Jurkat, Clone E6-1 (cell line): ENCODE measurements around the gene ZNF407.

ENCODE experiments used
- DNase-seq: peaks from one replicate; pipeline ENCODE4 v3.0.0-alpha.2; 2011; ENCODE audit warnings: low read depth, low spot score
- H3K4me3 ChIP-seq: 2 replicates; pipeline ENCODE4 v1.5.1; 2011; ENCODE audit warnings: mild to moderate bottlenecking, low read length, control low read depth, moderate library complexity

Gene ZNF407

DNA sequence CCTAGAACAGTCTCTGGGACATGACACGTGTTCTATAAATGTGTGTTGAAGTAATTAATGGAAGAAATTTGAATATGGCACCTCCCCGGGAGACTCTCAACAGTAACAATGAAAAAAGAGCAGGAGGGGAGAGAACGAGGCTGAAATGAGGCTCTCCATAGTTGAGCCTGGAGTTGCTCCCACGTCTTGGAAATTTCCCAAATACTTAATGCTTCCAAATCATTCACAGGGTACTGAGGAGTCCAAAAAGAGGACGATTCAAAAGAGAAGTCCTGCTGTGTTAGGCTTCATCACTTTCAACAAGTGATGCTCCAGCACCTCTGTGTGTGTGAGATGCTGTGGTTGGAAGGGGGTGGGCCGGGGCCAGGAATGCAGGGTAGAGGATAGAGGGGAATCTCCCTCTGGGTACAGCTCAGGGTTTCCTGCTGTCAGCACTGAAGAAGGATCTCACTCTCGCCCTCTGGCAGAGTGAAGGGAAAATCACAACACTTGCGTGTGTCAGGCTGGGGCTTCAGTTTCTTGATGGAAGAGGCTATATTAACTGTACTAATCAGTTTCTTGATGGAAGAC is 18.1 kb upstream of the ZNF407 start:
- no peak overlapping the region for H3K4me3 ChIP-seq
- no peak for DNase-seq

DNA sequence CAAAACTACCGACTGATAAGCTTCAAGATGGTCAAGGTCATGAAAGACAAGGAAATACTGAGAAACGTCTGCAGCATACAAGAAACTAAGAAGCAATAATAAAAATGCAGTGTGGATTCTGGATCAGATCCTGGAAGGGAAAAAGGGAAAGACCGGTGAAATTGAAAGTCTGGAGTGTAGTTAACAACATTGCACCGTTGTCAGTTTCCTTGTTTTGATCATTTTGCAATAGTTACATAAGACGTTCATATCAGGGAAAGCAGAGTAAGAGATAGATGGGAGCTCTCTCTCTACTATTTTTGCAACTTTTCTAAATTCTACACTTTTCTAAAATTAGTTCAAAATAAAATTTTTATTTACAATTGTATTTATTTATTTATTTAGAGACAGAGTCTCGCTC is 15.0 kb upstream of the ZNF407 start:
- no peak for DNase-seq
- H3K4me3 ChIP-seq, result no peak overlapping the region

DNA sequence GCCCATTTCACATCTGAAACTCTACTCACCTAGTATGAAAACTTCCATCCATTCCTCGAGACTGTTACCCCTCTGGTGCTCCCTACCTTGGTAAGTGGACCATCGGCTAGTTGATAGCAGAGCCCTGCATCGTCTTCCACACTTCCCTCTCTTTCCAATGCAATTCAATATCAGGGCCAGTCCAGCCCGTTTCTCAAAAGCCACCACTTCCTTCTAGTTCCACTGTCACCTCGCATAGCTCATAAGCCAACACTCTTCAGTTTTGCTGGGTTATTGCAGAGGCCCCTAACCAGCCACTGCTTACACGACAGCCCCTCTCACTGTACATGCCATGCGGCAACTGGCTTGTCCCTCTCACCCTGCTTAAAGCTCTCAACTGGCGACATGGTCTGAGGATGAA is 10.2 kb upstream of the ZNF407 start:
- no peak overlapping the region for H3K4me3 ChIP-seq
- no peak for DNase-seq

DNA sequence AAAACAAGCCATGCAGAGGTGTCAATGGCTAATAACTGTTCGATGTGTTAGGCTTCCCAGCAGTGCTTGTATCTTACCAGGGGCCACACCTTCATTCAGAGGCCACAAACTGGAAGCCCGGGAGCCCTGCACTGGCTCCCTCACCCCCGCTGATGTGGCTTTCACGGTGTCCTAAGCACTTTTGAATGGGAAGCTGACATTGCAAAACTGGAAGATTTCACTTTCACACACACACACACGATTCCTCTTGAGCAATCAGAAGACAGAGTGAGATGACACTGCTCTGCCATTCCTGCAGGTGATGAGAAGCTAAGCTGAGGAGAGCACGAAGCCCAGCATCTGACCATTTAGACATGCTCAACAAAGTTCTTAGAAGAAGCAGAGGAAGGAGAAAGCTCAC is 8.6 kb upstream of the ZNF407 start:
- no peak for DNase-seq
- no peak overlapping the region for H3K4me3 ChIP-seq

DNA sequence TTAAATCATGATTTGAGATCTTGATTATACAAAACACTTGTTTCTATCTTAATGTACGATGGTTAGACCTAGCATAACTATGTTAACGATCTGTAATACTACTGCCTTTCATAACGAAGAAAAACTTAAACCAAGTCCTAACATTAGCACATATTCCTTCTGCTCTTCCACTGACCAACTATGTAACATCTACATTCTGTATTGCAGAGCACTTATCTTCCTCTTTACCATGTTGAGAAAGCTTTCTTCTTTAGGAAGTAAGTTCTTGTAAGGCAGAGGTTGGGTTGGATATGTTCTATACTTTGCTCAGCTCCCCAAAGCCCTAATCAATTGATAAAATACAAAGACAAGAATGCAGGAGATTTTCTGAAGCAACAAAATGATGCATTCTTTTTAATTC is 7.9 kb upstream of the ZNF407 start:
- H3K4me3 ChIP-seq, result no peak overlapping the region
- no peak for DNase-seq

DNA sequence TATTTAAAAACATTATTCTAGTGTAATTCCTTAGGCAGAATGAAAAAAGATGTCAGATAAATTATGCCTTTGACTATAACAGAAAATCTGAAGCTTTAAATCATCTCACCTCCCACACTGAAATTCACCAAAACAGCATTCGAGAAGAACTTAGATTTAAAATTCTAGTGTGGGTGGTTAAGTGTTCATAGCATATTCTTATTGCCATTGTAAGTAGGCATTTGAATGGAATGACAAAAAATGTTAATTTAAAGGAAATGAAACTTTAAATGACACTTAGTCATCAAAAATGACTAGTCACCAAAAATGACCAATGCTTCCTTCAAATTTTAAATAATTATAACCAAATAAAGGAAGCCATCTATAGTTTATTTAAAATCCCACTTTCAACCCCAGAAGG is 7.0 kb upstream of the ZNF407 start:
- DNase-seq, result no peak
- no peak overlapping the region for H3K4me3 ChIP-seq

DNA sequence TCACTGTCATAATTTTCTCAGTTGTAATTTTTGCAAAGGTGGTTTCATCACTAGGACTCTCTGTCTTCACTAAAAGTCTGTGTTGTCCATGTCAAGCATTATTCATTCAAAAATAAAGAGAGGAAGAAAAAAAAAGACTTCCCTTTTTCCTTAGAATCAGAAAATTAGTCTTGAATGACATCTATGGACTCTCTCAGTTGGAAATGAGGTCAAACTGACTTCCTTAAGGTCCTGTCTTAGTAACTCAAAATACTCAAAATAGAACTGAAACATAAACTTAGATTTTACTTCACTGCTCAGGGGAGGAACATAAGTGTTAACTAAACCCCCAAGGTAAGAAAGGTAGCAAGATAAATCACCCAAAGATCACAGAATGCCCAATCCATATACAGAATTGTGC is 2.2 kb upstream of the ZNF407 start:
- H3K4me3 ChIP-seq, result no peak overlapping the region

DNA sequence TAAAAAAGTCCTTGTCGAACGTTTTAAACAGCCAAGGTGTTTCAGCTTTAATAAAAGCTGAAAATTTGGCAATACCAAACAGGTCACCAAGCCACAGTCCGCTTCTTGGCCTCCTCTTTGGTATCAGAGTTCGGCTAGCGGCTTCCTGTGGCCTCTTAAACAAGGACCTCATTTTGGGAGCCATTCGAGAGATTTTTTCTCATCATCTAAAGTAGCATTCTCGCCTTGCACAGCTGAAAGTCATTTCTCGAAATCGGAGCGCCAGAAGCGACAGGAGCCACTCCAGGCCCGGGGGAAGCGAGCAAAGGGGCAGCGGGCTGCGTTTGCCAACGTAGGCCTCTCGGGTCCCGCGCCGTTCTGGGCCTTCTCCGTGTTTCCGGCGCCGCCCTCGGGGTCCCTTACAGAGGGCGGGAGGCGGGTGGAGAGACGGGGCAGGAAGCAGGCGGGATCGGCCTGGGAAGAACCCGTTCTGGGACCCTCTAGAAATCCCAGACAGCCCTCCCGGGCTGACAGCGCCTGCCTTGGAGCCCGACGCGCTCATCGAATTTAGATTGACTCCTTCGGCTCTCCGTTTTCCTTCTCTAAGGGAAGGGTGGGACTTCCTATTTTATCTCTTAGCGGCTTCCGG is 522 bp upstream of the ZNF407 start:
- DNase-seq, result no peak
- peak overlapping the region; percentile 71 for H3K4me3 ChIP-seq

More for the DNA sequence above, 2.2 kb upstream of the ZNF407 start:
- no peak for DNase-seq

DNA sequence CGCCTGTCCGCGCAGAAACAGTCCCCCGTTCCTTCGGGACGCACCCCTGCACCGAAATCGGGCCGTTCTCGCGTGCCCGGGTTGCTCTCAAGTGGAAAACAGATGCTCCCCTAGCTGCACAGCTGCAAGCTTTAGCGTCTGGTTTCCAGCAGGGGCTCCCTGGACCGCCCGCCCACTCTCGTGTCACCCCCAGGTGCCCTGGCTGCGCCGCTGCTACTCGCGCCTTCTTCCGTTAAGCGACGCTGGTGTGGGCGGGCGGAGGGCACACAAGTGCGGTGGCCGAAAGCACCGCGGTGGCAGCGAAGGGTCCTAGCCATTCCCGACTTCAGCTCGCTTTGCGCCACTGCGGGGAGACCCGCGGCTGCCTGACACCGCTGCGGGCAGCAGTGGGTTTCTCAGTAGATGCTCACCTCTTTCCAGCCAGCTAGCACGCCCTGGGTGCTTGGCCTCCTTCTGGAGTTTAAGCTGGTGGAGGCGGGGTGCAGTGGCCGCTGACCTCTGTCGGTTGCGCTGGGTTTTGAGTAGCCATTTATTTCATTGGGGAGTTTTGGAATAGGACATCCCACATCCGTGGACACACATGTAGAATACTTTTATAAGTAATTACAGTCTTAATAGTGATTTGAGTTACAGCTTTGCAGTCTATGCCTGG is 806 bp downstream of the ZNF407 start:
- DNase-seq, result peak; percentile 58
- H3K4me3 ChIP-seq, result peak overlapping the region; percentile 71

DNA sequence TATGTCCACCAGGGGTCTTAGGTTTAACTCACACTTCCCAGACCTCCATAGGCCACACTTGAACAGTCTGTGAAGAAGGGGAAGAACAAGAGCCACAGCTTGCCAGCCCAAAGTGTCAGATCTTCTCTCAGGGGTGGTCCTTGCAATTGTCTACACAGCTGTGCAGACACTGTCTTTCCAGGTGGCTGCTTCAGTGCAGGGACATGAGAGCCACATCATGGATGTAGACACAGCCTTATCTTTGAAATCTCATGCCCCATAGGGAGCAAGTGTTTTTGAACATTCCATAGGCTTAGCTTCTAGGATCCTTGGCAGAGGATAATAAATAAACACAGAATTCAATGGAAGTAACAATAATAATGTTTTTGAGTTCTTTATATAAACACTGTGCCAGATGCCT is 6.7 kb downstream of the ZNF407 start:
- H3K4me3 ChIP-seq, result no peak overlapping the region
- no peak for DNase-seq

DNA sequence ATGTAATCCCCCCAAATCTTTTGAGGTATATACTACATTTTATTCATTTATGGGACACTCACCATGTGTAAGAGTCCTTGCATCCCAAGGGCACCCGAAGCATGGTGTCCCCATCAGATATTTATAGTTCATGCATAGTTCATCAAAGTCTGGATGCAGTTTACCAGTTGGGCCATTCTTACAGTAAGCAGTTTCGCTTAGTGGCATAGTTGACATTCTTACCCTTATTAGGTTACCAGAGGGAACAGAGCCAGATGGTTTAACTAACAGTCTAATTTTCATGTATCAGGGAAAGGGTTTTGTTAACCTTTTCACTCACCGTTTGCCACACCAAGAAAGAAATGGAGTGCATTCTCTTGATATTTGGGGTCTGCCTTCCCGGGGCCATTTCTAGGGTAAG is 7.1 kb downstream of the ZNF407 start:
- no peak overlapping the region for H3K4me3 ChIP-seq
- DNase-seq, result no peak

DNA sequence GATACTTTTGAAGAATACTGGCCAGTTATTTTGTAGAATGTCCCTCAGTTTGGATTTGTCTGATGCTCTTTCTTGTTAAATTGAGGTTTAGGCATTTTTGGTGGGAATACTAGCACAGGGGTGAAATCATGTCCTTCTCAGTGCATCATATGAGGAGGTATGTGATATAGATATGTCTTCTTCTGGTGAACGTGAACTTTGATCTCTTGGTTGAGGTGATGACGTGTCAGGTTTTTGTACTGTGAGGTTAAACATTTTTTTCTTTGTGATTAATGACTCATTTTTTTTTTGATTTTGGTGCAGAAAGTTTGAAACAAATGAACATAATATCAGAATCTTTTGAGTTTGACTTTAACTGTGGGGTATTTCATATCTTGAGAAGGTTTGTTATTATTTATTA is 11.0 kb downstream of the ZNF407 start:
- no peak overlapping the region for H3K4me3 ChIP-seq
- DNase-seq, result no peak

DNA sequence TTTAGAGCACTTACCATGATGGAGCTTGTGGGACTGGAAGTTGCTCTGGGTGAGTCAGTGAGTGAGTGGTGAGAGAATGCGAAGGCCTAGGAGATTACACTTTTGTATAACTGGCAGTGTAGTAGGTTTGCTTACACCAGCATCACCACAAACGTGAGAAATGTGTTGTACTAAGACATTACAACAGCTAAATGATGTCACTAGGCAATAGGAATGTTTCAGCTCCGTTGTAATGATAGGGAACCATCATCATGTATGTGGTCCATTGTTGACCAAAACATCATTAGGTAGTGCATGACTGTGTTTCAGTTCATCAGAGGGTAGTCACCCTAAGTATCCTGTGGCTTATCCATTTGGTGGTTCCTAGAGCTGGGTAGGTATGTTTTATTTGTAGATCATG is 11.9 kb downstream of the ZNF407 start:
- no peak overlapping the region for H3K4me3 ChIP-seq
- no peak for DNase-seq

DNA sequence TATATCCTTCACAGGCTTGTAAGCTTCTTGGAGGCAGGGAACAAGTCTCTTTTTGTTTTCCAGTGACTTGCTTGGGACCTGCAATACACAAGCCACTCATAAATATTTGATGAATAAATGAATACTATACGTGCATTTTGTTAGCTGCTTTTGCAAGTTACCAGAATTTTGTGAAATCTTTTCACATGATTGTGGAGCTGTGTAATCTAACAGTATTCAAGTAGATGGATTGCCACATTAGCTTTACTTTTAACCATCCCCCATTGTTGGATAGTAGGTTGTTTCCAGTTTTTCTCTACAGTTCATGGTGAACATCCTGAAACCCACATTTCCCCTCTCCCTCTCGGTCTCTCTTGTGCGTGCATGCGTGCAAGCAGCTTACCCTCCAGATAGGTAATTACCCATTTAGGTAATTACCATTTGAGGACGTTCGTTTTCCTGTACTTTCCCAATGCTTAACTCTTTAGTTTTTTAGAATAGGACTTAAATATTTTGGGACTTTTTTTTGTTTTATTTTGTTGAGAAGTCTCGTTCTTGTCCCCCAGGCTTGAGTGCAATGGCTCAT is 12.5 kb downstream of the ZNF407 start:
- no peak for DNase-seq
- no peak overlapping the region for H3K4me3 ChIP-seq

DNA sequence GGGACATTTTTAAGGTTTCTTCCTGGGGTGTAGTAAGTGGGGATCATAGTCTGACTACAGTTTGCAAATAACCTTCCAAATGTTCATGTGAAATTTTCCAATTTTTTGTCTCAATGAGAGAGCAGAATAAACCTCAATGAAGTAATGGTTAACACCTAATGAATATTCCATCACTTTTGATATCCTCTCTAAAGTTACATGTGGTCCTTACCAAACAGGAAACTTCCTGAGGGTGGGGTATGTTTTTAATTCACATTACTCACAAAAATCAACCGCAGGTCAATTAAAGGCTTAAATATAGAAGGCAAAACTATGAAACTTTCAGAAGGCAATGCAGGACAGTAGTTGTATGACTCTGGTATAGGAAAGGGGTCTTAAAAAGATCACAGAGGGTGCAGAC is 13.2 kb downstream of the ZNF407 start:
- no peak for DNase-seq
- H3K4me3 ChIP-seq, result no peak overlapping the region

DNA sequence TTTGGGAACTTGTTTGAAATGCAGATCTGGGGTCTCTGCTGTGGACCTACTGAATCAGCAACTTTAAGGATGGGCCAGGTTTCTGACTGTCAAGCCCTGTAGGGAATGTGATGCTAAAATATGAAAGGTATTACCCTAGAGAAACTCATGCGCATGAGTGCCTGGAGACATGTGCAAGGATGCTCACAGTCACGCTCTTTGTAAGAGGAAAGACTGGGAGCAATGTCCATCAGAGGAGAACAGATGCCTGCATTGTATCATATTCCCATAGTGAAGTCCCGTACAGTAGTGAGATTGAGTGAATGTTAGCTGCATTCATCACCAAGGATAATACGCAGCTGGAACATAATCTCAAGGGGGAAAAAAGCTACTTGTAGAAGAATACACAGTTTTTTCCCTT is 14.1 kb downstream of the ZNF407 start:
- no peak overlapping the region for H3K4me3 ChIP-seq
- DNase-seq, result no peak

DNA sequence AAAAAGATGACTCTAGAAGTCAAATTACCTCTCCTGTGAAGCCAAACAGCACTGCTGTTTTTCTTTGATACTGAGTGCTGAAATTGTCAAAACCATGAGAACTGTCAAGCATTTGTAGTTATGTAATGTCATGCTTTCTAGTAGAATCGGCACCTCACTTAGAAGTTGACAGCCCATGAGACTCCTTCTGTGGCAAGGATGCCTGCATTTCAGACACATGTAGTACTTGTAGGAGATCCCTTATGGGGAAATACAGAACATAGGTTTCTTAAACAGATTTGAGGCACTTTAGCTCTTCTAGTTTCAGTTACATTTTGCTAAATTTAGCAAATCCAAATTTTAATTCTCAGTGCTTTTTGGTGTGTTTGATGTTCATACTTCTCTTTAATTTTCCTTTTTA is 15.7 kb downstream of the ZNF407 start:
- no peak overlapping the region for H3K4me3 ChIP-seq
- no peak for DNase-seq

DNA sequence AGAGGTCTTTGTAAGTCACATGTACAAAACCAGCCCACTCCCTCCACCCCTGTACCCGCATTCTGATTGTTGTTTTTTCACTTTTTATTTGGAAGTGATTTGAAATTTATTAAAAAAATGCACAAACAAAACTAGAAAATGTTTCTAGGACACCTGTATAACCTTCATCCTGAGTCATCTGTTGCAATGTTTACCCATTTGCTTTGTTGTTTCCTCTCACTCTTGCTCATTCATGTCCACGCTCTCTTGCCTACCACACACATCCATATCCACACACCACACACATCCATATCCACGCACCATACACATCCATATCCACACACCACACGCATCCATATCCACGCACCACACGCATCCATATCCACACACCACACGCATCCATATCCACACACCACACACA is 18.8 kb downstream of the ZNF407 start:
- no peak for DNase-seq
- H3K4me3 ChIP-seq, result no peak overlapping the region

DNA sequence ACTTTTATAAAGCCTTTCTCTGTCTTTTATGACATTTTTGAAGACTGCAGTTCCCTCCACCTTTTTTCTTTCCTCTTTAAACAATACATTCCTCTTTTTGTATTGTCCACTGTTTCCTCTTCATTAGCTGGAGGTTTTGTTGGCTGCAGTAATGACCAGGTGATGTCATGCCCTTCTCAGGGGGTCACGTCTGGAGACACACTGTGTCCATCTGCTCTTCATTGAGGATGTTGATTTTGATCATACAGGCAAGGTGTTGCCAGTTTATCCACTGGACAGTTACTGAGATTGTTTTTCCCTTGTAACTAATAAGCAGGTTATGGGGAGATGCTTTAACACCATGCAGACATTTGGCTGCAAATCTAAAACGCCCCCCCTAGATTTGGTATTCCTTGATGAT is 19.8 kb downstream of the ZNF407 start:
- no peak overlapping the region for H3K4me3 ChIP-seq
- no peak for DNase-seq

DNA sequence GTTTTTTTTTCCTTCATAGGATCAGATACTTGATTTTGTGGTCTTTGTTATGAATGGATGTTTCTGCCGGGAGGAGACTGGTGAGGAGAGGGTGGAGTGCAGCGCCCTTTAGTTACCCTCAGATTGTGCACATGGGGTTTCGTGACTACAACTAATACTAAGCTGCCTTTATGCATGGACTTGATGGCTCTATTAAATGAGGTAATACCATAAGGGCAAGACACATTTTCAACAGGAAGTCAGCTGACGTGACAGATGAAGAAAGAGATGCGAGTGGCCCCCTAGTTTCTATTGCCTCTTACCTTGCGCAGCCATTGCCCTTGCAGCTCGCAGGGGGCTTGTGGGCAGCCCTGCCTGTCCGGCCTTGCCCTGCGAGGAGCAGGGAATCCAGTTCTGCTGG is 24.4 kb downstream of the ZNF407 start:
- no peak overlapping the region for H3K4me3 ChIP-seq
- DNase-seq, result no peak
